NCI-H2081 treated with DMSO at 0.1 percent for 48 hours (cell line): ENCODE data around the gene HSD11B2.

Experiments used
- DNase-seq: peaks from one replicate; lab custom pipeline; 2025; lab: John Stamatoyannopoulos, UW

HSD11B2 gene

GRCh38 chr16:67435758-67436164 is 4.8 kb downstream of the HSD11B2 start:
- no peak for DNase-seq

- no peak for DNase-seq
These were observed 5.8 kb downstream of the HSD11B2 start for GRCh38 chr16:67436640-67437193.

GRCh38 chr16:67437513-67437912 is 6.6 kb downstream of the HSD11B2 start:
- DNase-seq = no peak

GRCh38 chr16:67438098-67438791 is 7.3 kb downstream of the HSD11B2 start:
- DNase-seq = no peak

GRCh38 chr16:67438824-67439393 is 8.0 kb downstream of the HSD11B2 start:
- DNase-seq = no peak

GRCh38 chr16:67441271-67441753 is 10.4 kb downstream of the HSD11B2 start:
- no peak for DNase-seq

- DNase-seq = no peak
These were observed 11.0 kb downstream of the HSD11B2 start for GRCh38 chr16:67441907-67442306.

GRCh38 chr16:67442581-67443255 is 11.8 kb downstream of the HSD11B2 start:
- DNase-seq = no peak

GRCh38 chr16:67443265-67443664 is 12.3 kb downstream of the HSD11B2 start:
- no peak for DNase-seq

GRCh38 chr16:67444259-67445125 is 13.6 kb downstream of the HSD11B2 start:
- DNase-seq = no peak

- DNase-seq = no peak
These were observed 14.2 kb downstream of the HSD11B2 start for GRCh38 chr16:67445126-67445426.

GRCh38 chr16:67445441-67445912 is 14.6 kb downstream of the HSD11B2 start:
- DNase-seq = no peak

- no peak for DNase-seq
These were observed 15.3 kb downstream of the HSD11B2 start for GRCh38 chr16:67445913-67446907.

GRCh38 chr16:67446968-67447507 is 16.1 kb downstream of the HSD11B2 start:
- DNase-seq = no peak

GRCh38 chr16:67447508-67448076 is 16.7 kb downstream of the HSD11B2 start:
- no peak for DNase-seq

GRCh38 chr16:67448580-67448979 is 17.7 kb downstream of the HSD11B2 start:
- DNase-seq = no peak

- no peak for DNase-seq
These were observed 18.4 kb downstream of the HSD11B2 start for GRCh38 chr16:67449336-67449735.

- DNase-seq = no peak
These were observed 18.8 kb downstream of the HSD11B2 start for GRCh38 chr16:67449739-67450138.

- DNase-seq = no peak
These were observed 20.3 kb downstream of the HSD11B2 start for GRCh38 chr16:67451061-67451703.
